ENCODE data around the gene TNFRSF4. TPM values are rescaled to one million over a fixed set of nuclear protein-coding genes. Genes with fewer than 3 reads are reported as not detected.

TNFRSF4 gene
- total and polyA plus RNA-seq, 2 donors from 2014 or later, result 3.3 to 5.1 TPM

DNA sequence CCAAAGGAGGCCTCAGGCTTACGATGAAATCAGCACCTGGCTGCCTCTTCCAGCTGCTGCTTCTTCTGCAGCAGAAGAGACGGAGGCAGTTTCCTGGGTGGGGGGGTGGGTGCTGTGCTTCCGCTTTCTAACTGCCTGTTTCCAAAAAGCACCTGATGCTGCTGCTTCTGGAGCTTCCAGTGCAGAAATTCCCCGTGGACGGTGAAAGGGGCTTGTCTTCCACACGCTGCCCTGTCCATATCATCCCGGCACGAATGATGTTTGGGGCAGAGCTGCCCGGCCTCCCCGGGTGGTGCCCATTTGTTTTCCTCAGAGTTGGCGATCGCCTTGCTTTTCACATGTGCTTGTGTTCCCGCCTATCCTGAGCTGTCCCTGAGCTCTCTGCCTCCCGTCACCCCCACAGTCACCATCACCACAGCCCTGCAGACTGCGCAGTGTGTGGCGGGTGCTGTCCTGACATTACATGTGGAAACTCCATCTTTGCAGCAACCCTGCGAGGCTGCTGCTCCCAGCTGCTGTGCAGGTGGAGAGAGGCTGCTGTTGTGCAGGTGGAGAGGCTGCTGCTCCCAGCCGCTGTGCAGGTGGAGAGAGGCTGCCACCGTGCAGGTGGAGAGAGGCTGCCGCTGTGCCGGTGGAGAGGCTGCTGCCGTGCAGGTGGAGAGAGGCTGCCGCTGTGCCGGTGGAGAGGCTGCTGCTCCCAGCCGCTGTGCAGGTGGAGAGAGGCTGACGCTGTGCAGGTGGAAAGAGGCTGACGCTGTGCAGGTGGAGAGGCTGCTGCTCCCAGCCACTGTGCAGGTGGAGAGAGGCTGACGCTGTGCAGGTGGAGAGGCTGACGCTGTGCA lies 38.5 kb downstream of the TNFRSF4 start:
- Histone ChIP-seq H3K9me3 (ENCODE audit: control insufficient read depth in 2 of 3, insufficient read depth in 1 of 3, low read length in 3 of 3) (no peaks in the 10 kb centered on the region), H3K27me3 (ENCODE audit: control insufficient read depth, insufficient read depth, low read length) (peaks cover 2% of the 10 kb centered on the region), H3K4me3 (ENCODE audit: low read length in 3 of 3) (no peak overlapping the region), H3K4me1 (ENCODE audit: control insufficient read depth in 2 of 3, insufficient read depth in 2 of 3, low read depth in 1 of 3, low read length in 3 of 3) (peaks cover 0 to 2% (median 0%) of the 10 kb centered on the region in 3 donors), H3K36me3 (ENCODE audit: control insufficient read depth in 2 of 3, insufficient read depth in 3 of 3, low read length in 3 of 3) (no peaks in the 10 kb centered on the region), H3K27ac (ENCODE audit: low read depth in 2 of 2, low read length in 2 of 2) (no peak overlapping the region), H3K9ac (ENCODE audit: low read length in 3 of 3) (no peak overlapping the region)
- no peak for TF ChIP-seq CTCF (IDR thresholded peaks at IDR 0.05; ENCODE audit: borderline replicate concordance, extremely low read depth, insufficient read depth)
- DNase-seq (peak in 1 of 5 donors; percentile 62), FAIRE-seq (no peak)
- intact Hi-C loops (cut with DNase I), result no loop called here

- no peak within 1 kb of the TSS for H3K4me3 ChIP-seq (ENCODE audit: low read length in 3 of 3)
- no peaks in the 10 kb centered on the region for H3K36me3 ChIP-seq (ENCODE audit: control insufficient read depth in 2 of 3, insufficient read depth in 3 of 3, low read length in 3 of 3)
- DNase-seq (peak; percentile 86 to 93 (median 92)), FAIRE-seq (no peak)
- H3K9me3 ChIP-seq (ENCODE audit: control insufficient read depth in 2 of 3, insufficient read depth in 1 of 3, low read length in 3 of 3), result no peaks in the 10 kb centered on the region
- no peak within 1 kb of the TSS for H3K9ac ChIP-seq (ENCODE audit: low read length in 3 of 3)
- H3K4me1 ChIP-seq (ENCODE audit: control insufficient read depth in 2 of 3, insufficient read depth in 2 of 3, low read depth in 1 of 3, low read length in 3 of 3), result peaks cover 0 to 2% (median 0%) of the 10 kb centered on the region in 3 donors
- no peak within 1 kb of the TSS for H3K27ac ChIP-seq (ENCODE audit: low read depth in 2 of 2, low read length in 2 of 2)
- intact Hi-C loops (cut with DNase I), result no loop called here
- peaks cover 2% of the 10 kb centered on the region for H3K27me3 ChIP-seq (ENCODE audit: control insufficient read depth, insufficient read depth, low read length)
- TF ChIP-seq CTCF (IDR thresholded peaks at IDR 0.05; ENCODE audit: borderline replicate concordance, extremely low read depth, insufficient read depth), result no peak
These were observed 40.0 kb downstream of the TNFRSF4 start, which contains the start of gene TTLL10 for GRCh38 chr1:1173793-1174415. Gene TTLL10, plus strand, starts transcription at chr1:1173880. Its CDS starts 5,336 bp downstream, at chr1:1179216.

- no peaks in the 10 kb centered on the region for H3K9me3 ChIP-seq (ENCODE audit: control insufficient read depth in 2 of 3, insufficient read depth in 1 of 3, low read length in 3 of 3)
- H3K27ac ChIP-seq (ENCODE audit: low read depth in 2 of 2, low read length in 2 of 2), result no peak overlapping the region
- intact Hi-C loops (cut with DNase I), result no loop called here
- H3K27me3 ChIP-seq (ENCODE audit: control insufficient read depth, insufficient read depth, low read length), result peaks cover 2% of the 10 kb centered on the region
- no peaks in the 10 kb centered on the region for H3K36me3 ChIP-seq (ENCODE audit: control insufficient read depth in 2 of 3, insufficient read depth in 3 of 3, low read length in 3 of 3)
- peaks cover 0 to 2% (median 2%) of the 10 kb centered on the region in 3 donors for H3K4me1 ChIP-seq (ENCODE audit: control insufficient read depth in 2 of 3, insufficient read depth in 2 of 3, low read depth in 1 of 3, low read length in 3 of 3)
- no peak for TF ChIP-seq CTCF (IDR thresholded peaks at IDR 0.05; ENCODE audit: borderline replicate concordance, extremely low read depth, insufficient read depth)
- FAIRE-seq (no peak), DNase-seq (peak in 3 of 5 donors; percentile 1 to 54 (median 53))
- H3K9ac ChIP-seq (ENCODE audit: low read length in 3 of 3), result no peak overlapping the region
- no peak overlapping the region for H3K4me3 ChIP-seq (ENCODE audit: low read length in 3 of 3)
These were observed 40.7 kb downstream of the TNFRSF4 start for GRCh38 chr1:1173061-1173792.
